ENCODE results near the gene LMOD1.

DNA sequence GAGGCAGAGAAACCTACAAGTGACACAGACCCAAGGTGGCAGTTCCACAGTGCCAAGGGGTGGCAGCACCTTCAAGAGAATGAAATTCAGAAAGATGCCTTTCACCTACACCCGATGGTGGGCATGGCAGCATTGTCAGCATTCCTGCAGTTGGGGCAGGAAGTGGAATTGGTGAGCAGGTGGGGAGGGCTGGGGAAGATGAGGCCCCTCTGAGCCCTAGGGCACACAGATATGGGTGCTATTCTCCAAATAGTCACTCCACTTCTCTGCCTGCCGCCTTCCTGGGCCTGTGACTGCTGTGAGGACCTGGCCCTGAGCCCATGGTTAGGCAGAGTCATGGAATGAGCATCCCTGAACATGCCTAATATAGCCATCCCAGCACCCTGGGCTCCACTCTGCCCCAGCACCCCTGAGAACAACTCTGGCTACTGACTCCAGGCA lies 49.4 kb downstream of the LMOD1 start:
- TF ChIP-seq, protein P1, sequence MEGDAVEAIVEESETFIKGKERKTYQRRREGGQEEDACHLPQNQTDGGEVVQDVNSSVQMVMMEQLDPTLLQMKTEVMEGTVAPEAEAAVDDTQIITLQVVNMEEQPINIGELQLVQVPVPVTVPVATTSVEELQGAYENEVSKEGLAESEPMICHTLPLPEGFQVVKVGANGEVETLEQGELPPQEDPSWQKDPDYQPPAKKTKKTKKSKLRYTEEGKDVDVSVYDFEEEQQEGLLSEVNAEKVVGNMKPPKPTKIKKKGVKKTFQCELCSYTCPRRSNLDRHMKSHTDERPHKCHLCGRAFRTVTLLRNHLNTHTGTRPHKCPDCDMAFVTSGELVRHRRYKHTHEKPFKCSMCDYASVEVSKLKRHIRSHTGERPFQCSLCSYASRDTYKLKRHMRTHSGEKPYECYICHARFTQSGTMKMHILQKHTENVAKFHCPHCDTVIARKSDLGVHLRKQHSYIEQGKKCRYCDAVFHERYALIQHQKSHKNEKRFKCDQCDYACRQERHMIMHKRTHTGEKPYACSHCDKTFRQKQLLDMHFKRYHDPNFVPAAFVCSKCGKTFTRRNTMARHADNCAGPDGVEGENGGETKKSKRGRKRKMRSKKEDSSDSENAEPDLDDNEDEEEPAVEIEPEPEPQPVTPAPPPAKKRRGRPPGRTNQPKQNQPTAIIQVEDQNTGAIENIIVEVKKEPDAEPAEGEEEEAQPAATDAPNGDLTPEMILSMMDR (conservative IDR thresholded peaks at IDR 0.05; ENCODE audit: low read depth, low read length): no peak
- no peak for TF ChIP-seq EZH2 (IDR thresholded peaks at IDR 0.05; ENCODE audit: borderline replicate concordance, low read depth, low read length, poor library complexity, severe bottlenecking)
